ENCODE data around the gene GOLGA8K.
"Not testable (repeated sequence)": the region's sequence is repeated elsewhere in the genome, so short reads cannot be mapped to it uniquely, and the experiment has no call there.

Gene GOLGA8K

DNA sequence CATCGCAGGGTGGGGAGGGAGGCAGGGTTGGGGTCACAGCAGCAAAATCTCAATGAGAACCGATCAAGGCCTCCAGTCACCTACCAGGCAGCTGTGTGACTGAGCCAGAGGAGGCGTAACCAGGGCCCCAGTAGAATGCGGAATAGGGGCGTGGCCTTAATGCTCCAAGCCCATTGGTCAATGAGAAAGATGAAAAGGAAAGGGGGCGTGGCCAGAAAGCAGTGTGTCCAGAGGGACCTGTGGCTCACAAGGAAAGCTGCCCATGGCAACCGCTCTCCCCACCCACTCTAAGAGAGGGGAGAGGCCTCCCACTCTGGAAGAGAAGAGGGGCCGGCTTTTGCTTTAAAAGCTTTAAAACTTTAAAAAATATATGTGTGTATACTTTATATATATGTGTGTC lies at the start of gene GOLGA8K:
TSS of gene GOLGA8K (minus strand) at position 101 of the 400 bp plus-strand sequence. CDS start at position 3, 98 bp downstream.
- not testable (repeated sequence) for DNase-seq

GRCh38 chr15:32440445-32440977 lies 37.4 kb upstream of the GOLGA8K start:
- DNase-seq = not testable (repeated sequence)

DNA sequence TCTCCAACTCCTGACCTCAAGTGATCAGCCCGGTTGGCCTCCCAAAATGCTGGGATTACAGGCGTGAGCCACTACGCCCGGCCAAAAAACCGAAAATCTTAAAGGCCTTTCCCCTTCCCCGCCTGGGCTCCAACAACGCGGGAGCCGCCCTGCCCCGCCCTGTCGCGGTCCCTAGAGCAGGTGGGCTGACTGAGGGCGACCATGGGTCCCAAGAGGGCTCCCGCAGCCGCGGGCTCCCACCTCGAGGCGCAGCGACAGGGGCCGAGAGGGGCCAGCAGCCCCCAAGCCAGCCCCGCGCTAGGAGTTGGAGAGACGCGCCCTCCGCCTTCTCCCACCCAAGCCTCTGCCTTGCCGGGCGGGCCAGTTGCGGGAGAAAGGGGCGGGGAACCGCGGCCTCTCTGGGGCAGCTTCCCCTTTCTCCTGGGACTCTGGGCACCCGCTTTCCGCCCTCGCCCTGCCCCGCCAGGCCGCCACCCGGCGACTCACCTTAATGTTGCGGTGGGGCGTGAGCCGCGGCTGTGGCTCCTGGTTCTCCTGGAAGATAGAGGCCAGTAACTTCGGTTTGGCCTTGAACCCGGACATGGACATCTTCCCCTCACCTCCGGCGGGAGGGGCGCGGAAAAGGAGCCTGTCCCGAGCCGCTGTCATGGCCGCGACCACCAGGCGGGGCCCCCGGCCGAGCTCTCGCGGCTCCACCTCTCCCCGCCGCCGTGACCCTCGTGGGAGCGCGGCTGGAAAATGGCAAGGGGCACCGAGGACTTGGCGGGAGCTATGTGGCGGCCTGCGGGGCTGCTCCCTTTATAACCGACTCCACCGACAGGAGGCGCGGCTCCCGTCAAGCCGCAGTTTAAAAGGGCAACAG lies 31.2 kb upstream of the GOLGA8K start:
- DNase-seq = not testable (repeated sequence)

GRCh38 chr15:32427635-32428034 lies 24.5 kb upstream of the GOLGA8K start:
- DNase-seq = not testable (repeated sequence)

GRCh38 chr15:32426511-32426910 lies 23.4 kb upstream of the GOLGA8K start:
- DNase-seq = not testable (repeated sequence)

DNA sequence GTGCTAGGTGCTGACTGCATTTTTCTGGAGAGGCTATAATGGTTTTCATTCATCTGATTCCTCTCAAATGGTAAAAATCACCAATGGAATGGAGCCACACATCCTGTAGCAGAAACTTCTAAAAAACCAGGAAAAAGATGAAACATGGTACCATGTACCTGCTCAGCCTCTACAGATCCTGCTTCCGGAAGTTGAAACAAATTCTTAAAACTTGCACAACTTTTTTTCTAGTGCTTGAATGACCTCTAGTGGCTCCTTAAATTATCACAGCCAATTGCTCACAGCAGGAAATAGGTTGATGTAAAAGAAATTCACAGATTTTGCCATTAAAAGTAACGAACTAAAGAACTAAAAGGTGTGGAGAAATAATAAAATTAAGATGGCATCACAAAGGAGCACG lies 4.8 kb upstream of the GOLGA8K start:
- DNase-seq = not testable (repeated sequence)

- DNase-seq = not testable (repeated sequence)
Measured at GRCh38 chr15:32396522-32396921, 6.6 kb downstream of the GOLGA8K start.

DNA sequence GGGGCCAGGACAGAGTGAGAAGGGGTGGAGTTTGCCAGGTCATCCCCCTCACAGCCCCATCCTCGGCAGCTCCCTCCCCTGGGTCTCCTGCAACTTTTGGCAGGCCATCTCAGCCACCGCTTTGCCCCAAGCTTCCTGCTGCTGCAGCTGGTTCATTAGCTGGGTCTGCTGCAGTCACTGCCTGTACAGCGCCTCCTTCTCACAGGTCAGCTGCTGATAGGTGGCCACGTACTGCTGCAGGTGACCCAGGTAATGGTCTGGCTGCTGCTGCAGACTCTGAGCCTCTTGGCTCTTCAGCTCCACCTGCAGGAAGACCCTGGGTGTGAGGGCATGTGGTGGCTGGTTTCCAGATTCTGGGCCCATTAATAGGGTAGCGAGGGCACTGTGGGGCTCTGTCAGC lies 8.3 kb downstream of the GOLGA8K start:
- not testable (repeated sequence) for DNase-seq

- not testable (repeated sequence) for DNase-seq
Measured at GRCh38 chr15:32388050-32388648, 14.9 kb downstream of the GOLGA8K start.

- DNase-seq = not testable (repeated sequence)
Measured at GRCh38 chr15:32385823-32386495, 17.1 kb downstream of the GOLGA8K start.

- not testable (repeated sequence) for DNase-seq
Measured at GRCh38 chr15:32374185-32374584, 28.9 kb downstream of the GOLGA8K start.

DNA sequence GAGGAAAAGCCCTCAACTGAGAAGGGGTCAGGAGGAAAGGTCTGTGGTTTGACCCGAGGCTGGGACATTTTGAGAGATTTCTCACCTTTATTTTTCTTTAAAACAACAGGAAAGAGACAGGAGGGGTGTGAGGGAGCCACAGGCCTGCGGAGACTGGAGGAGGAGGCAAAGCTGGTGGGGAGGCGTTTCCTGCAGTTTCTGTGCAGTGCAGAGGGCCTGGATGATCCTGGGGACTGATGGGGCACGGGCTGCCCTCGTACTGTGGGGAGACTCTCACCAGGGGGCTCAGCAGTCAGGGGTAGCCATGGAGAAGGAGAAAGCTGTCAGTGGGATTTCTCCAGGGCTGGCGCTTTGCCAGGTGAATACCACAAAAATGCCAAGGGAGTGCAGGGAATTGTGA lies 29.4 kb downstream of the GOLGA8K start:
- DNase-seq = not testable (repeated sequence)

DNA sequence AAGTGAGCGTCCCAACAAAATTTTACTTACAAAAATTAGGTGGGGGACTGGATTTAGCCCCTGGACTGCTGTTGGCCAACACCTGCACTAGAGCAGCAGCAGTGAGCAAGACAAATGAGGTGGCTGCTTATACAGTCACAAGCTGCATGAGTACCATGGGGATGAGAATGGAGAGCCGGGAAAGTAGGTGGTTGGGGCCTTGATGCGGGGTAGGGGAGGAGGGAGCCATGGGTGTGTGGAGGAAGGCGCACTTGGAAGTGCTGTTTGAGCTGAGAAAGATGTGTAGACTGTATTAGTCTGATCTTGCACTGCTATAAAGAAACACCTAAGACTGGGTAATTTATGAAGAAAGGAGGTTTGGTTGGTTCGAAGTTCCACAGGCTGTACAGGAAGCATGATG lies 31.0 kb downstream of the GOLGA8K start:
- not testable (repeated sequence) for DNase-seq

GRCh38 chr15:32370526-32370925 lies 32.6 kb downstream of the GOLGA8K start:
- not testable (repeated sequence) for DNase-seq

DNA sequence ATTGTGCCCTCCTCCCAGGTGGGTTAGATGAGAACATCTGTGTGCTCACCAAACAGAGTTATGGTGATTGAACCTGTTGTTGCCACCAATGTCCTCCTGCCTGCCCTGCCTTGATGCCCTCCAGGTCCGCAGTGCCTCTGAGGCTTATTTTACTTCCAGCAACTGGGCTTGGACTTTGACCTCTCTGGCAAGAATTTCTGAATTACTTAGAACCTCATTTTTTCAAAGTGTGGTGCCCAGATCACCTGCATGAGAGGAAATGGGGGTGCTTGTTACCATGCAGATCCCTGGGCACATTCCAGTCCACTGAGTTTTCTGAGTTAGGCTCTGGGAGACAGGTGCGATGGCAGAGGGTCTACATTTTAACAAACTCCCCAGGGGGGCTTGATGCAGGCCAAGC lies 33.0 kb downstream of the GOLGA8K start:
- not testable (repeated sequence) for DNase-seq

DNA sequence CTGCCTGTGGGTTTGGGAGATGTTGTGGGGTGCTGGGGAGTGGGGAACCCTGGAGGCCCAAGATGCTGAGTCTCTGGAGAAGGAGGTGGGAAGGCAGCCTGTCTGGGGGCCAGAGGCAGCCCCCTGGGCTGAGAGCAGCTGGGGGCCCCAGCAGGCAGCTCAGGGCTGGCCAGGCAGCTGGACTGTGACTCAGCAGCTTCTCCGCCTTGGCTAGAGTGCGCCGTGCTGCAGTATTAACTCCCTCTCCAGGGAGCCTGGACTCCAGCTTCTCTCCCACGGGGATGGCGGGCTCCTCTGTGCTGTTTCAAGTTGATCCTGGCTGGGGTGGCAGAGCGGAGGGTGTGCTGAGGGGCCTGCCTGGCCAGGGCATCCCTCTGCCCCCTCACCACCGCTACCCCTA lies 36.6 kb downstream of the GOLGA8K start:
- DNase-seq = not testable (repeated sequence)

- not testable (repeated sequence) for DNase-seq
Measured at GRCh38 chr15:32365955-32366354, 37.1 kb downstream of the GOLGA8K start.

DNA sequence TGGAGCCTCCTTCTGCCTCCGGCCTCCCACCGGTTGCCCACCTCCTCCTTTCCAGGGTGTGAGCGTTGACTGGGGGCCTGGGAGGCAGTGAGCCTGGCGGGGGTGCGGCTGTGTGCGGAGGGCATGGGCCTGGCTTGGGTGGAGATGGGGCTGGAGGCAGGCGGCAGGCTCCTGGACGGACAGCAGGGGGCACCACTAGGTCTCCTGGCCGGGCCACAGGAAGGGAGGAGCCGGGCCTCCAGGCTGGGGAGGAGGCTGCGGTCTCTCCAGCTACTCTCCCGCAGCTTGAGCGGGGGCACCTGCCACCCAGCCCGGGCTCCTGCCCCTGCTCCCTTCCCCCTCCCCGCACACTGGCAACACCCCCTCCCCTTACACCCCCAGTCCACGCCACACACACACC lies 38.1 kb downstream of the GOLGA8K start:
- not testable (repeated sequence) for DNase-seq

GRCh38 chr15:32363449-32363848 lies 39.6 kb downstream of the GOLGA8K start:
- not testable (repeated sequence) for DNase-seq

DNA sequence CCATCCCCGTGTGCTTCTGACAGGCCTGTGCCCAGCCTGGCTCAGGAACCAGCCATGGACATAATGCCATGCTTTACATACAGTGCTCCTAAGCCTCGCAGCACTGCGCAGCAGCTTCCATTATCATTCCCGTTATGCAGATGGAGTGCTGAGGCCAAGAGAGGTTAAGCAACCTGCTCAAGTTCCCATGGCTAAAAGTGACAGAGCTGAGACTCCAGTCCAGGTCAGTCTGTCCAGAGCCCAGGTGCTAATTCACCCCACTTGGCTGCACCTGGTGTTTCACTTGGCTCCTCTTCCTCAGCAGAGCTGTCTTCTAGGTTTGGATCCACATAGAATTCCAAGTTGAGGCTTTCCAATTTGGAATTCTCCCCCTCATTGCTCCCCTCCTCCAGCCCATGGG lies 41.4 kb downstream of the GOLGA8K start:
- DNase-seq = not testable (repeated sequence)

DNA sequence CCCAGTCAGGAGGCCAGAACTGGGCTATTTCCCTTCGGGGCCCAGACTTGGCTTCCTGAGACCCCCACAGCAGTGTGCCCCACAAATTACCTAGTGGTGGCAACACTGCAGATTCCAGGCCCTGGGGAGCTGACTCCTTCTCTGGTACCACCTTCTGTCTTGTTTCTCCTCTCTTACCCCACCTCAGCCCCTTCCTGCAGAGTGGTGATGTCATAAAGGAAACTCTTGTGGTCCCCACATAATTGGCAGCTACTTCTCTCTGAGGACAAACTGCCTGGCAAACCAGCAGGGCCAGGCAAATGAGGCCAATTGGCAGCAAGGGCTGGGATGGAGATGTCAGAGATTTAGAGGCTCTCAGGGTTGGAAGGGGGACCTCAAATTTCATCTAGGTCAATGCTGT lies 44.6 kb downstream of the GOLGA8K start:
- not testable (repeated sequence) for DNase-seq

DNA sequence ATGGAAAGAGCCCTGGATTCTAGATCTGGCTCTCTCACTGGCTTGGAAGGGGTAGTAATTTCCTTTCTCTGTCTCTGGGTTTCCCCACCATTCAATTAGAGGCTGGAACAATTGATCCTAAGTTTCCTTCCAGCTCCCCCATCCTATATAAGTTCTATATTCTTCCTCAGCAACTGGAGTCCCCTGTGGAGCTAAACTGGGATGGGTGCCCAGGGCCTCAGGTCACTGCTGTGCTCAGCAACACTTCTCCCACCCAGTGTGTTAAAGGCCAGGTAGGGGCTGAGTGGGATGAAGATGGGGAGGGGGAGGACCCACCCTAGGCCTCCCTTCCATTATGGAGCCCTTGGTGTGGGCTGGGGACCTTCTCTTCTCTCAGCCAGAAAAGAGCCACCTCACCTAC lies 46.2 kb downstream of the GOLGA8K start:
- DNase-seq = not testable (repeated sequence)

GRCh38 chr15:32352748-32353147 lies 50.3 kb downstream of the GOLGA8K start:
- not testable (repeated sequence) for DNase-seq

All from DMS53 (cell line).